Sigmoid colon (tissue), 7 donors: ENCODE results near the gene KCNIP2. TPM values are rescaled to one million over a fixed set of nuclear protein-coding genes. Genes with fewer than 3 reads are reported as not detected.

Experiments
- DNase-seq: peaks from one replicate; pipeline ENCODE4 v3.0.0-alpha.2; 2019
- H3K27ac ChIP-seq, 4 donors: fragments of 200-600 bp; sonication (generic); one replicate each; pipeline ENCODE4 v1.5.1; 2016 to 2019; ENCODE audit warnings: mild to moderate bottlenecking in 1 of 4
- H3K27me3 ChIP-seq, 3 donors: fragments of 200-600 bp; sonication (generic); one replicate each; pipeline ENCODE4 v1.5.1; 2019; ENCODE audit warnings: mild to moderate bottlenecking in 1 of 3
- H3K36me3 ChIP-seq, 4 donors: fragments of 200-600 bp; sonication (generic); one replicate each; pipeline ENCODE4 v1.5.1; 2016 to 2019
- H3K4me1 ChIP-seq, 4 donors: fragments of 200-600 bp; sonication (generic); one replicate each; pipeline ENCODE4 v1.5.1; 2017 to 2019
- H3K4me3 ChIP-seq, 4 donors: fragments of 200-600 bp; sonication (generic); one replicate each; pipeline ENCODE4 v1.5.1; 2017 to 2019; ENCODE audit warnings: mild to moderate bottlenecking in 2 of 4, moderate library complexity in 1 of 4
- H3K9me3 ChIP-seq, 4 donors: fragments of 200-600 bp in 3 of 4; sonication (generic) in 3 of 4; one replicate each; pipeline versions ENCODE4 v1.5.1 to v1.6.1; 2013 to 2019
- EP300 ChIP-seq, 4 donors: sonication (generic); formaldehyde crosslinking; IDR thresholded peaks; one replicate each; pipeline ENCODE4 v1.6.1; 2017; ENCODE audit warnings: antibody characterized with exemption in 4 of 4
- POLR2A ChIP-seq, 2 donors: fragments of 450-650 bp; IDR thresholded peaks; one replicate each; pipeline ENCODE4 v1.6.1; 2016; ENCODE audit warnings: antibody characterized with exemption in 2 of 2, mild to moderate bottlenecking in 2 of 2, moderate library complexity in 2 of 2
- POLR2AphosphoS5 ChIP-seq, 4 donors: sonication (generic); formaldehyde crosslinking; IDR thresholded peaks; one replicate each; pipeline ENCODE4 v1.6.1; 2017; ENCODE audit warnings: antibody characterized with exemption in 4 of 4
- WGBS, 2 donors: extraction: QIAGEN DNeasy Blood & Tissue Kit; methylation state at CpG; one replicate each; pipeline ENCODE4 v1.1.7; 2013; 5-methylcytosine and 5-hydroxymethylcytosine counted together
- intact Hi-C: fragments of 100-400 bp; cut with DNase I; formaldehyde crosslinking; loops from one replicate; pipeline ENCODE4 v1.15.1; 2023
- polyA plus RNA-seq, 3 donors: library from polyadenylated mRNA; stranded (reverse); fragments of 200-250 nt; gene quantifications; one replicate each; pipeline ENCODE4 v1.2.3, GENCODE V29; 2013
- total RNA-seq, 4 donors: library from RNA; depleted of rRNA; stranded (reverse); fragments of >200 nt; gene quantifications; one replicate each; pipeline ENCODE4 v1.1.0, GENCODE V29; 2016
- TF ChIP-seq, protein P1 (sequence below), 4 experiments: fragments of 450-650 bp in 3 of 4; fragments of 200-600 bp in 1 of 4; IDR thresholded peaks; one replicate each; pipeline ENCODE4 v1.5.1; 2016 to 2019; ENCODE audit warnings: antibody characterized with exemption in 4 of 4, mild to moderate bottlenecking in 3 of 4, moderate library complexity in 2 of 4
- donor health status: healthy with polysubstance abuse.
- donor health status: Bipolar disorder and iron deficiency.
- donor health status: healthy.

KCNIP2 gene
- total and polyA plus RNA-seq, 7 donors: 1.8 to 7.1 (median 3.3) TPM; not detected in 2

- peaks cover 0 to 20% (median 5%) of the 10 kb centered on the region in 4 donors for H3K36me3 ChIP-seq
- no peak overlapping the region for H3K4me3 ChIP-seq
- peak; percentile 73 for DNase-seq
- intact Hi-C loops: loop anchor here (1.0 to 10.0 kb wide), 6 partner anchors 36 to 566 kb away; partner anchors contain the start of genes DPCD, OGA and POLL
- 61 to 65% methylated on average over 14 of the region's 14 CpGs for WGBS, 2 donors
- peaks cover 15 to 41% (median 27%) of the 10 kb centered on the region in 3 donors for H3K27me3 ChIP-seq
- H3K27ac ChIP-seq: no peak overlapping the region
- peaks cover 0 to 65% (median 58%) of the 10 kb centered on the region in 4 donors for H3K4me1 ChIP-seq
- TF ChIP-seq EP300 (IDR thresholded peaks at IDR 0.05) (no peak), POLR2A (IDR thresholded peaks at IDR 0.05) (no peak), POLR2AphosphoS5 (IDR thresholded peaks at IDR 0.05) (no peak)
- TF ChIP-seq, protein P1, sequence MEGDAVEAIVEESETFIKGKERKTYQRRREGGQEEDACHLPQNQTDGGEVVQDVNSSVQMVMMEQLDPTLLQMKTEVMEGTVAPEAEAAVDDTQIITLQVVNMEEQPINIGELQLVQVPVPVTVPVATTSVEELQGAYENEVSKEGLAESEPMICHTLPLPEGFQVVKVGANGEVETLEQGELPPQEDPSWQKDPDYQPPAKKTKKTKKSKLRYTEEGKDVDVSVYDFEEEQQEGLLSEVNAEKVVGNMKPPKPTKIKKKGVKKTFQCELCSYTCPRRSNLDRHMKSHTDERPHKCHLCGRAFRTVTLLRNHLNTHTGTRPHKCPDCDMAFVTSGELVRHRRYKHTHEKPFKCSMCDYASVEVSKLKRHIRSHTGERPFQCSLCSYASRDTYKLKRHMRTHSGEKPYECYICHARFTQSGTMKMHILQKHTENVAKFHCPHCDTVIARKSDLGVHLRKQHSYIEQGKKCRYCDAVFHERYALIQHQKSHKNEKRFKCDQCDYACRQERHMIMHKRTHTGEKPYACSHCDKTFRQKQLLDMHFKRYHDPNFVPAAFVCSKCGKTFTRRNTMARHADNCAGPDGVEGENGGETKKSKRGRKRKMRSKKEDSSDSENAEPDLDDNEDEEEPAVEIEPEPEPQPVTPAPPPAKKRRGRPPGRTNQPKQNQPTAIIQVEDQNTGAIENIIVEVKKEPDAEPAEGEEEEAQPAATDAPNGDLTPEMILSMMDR (IDR thresholded peaks at IDR 0.05): peak in 3 of 4 experiments; percentile 78 to 89 (median 81)
- no peaks in the 10 kb centered on the region for H3K9me3 ChIP-seq
These were observed 62.6 kb downstream of the KCNIP2 start for GRCh38 chr10:101780818-101781654.

- Histone ChIP-seq H3K4me1 (peaks cover 0 to 69% (median 65%) of the 10 kb centered on the region in 4 donors), H3K36me3 (peaks cover 0 to 13% (median 0%) of the 10 kb centered on the region in 4 donors), H3K27ac (no peak overlapping the region), H3K27me3 (peaks cover 21 to 47% (median 35%) of the 10 kb centered on the region in 3 donors), H3K9me3 (no peaks in the 10 kb centered on the region), H3K4me3 (peak overlapping the region; percentile 7 to 45 (median 36))
- WGBS, 2 donors: 19 to 26% methylated on average over 17 of the region's 17 CpGs
- TF ChIP-seq, protein P1 (IDR thresholded peaks at IDR 0.05): no peak
- TF ChIP-seq POLR2A (IDR thresholded peaks at IDR 0.05) (no peak), EP300 (IDR thresholded peaks at IDR 0.05) (no peak), POLR2AphosphoS5 (IDR thresholded peaks at IDR 0.05) (no peak)
- peak; percentile 61 for DNase-seq
- intact Hi-C loops: loop anchor here (1.0 to 10.0 kb wide), 6 partner anchors 37 to 566 kb away; partner anchors contain the start of genes DPCD, OGA and POLL
These were observed 63.3 kb downstream of the KCNIP2 start for GRCh38 chr10:101780187-101780817.

- peaks cover 0 to 74% (median 71%) of the 10 kb centered on the region in 4 donors for H3K4me1 ChIP-seq
- 1 to 2% methylated on average over 51 of the region's 51 CpGs for WGBS, 2 donors
- no peaks in the 10 kb centered on the region for H3K9me3 ChIP-seq
- no peak overlapping the region for H3K27ac ChIP-seq
- peak; percentile 88 for DNase-seq
- H3K36me3 ChIP-seq: peaks cover 0 to 7% (median 0%) of the 10 kb centered on the region in 4 donors
- peaks cover 27 to 54% (median 41%) of the 10 kb centered on the region in 3 donors for H3K27me3 ChIP-seq
- H3K4me3 ChIP-seq: peak overlapping the region; percentile 7 to 45 (median 36)
- intact Hi-C loops: loop anchor here (1.0 to 10.0 kb wide), 6 partner anchors 38 to 565 kb away; partner anchors contain the start of genes DPCD, OGA and POLL
- no peak for TF ChIP-seq POLR2A (IDR thresholded peaks at IDR 0.05)
- TF ChIP-seq, protein P1 (IDR thresholded peaks at IDR 0.05): peak; percentile 52 to 91 (median 66)
These were observed 63.9 kb downstream of the KCNIP2 start for GRCh38 chr10:101779544-101780186.

- intact Hi-C loops: no loop called here
- peaks cover 0 to 79% (median 69%) of the 10 kb centered on the region in 4 donors for H3K4me1 ChIP-seq
- 2 to 5% methylated on average over 58 of the region's 58 CpGs for WGBS, 2 donors
These were observed 64.6 kb downstream of the KCNIP2 start for GRCh38 chr10:101778781-101779543.

More at GRCh38 chr10:101778781-101779543, 64.6 kb downstream of the KCNIP2 start:
- TF ChIP-seq POLR2AphosphoS5 (IDR thresholded peaks at IDR 0.05) (no peak), EP300 (IDR thresholded peaks at IDR 0.05) (no peak), POLR2A (IDR thresholded peaks at IDR 0.05) (no peak)
- TF ChIP-seq, protein P1 (IDR thresholded peaks at IDR 0.05): no peak
- peaks cover 34 to 61% (median 48%) of the 10 kb centered on the region in 3 donors for H3K27me3 ChIP-seq
- no peaks in the 10 kb centered on the region for H3K9me3 ChIP-seq
- DNase-seq: peak; percentile 66
- H3K36me3 ChIP-seq: no peaks in the 10 kb centered on the region
- H3K4me3 ChIP-seq: peak overlapping the region; percentile 7 to 45 (median 36)
- H3K27ac ChIP-seq: no peak overlapping the region
